Lower leg skin (tissue), 4 donors: ENCODE data around the gene FAM156B. TPM values are rescaled to one million over a fixed set of nuclear protein-coding genes. Genes with fewer than 3 reads are reported as not detected.
A peak's percentile ranks its signal among the peaks of the same experiment; 100 is the strongest.
"Not testable (repeated sequence)": the region's sequence is repeated elsewhere in the genome, so short reads cannot be mapped to it uniquely, and the experiment has no call there.

ENCODE experiments used
- DNase-seq, 2 donors: peaks; one replicate each; pipeline ENCODE4 v3.0.0-alpha.2; 2019; ENCODE audit warnings: low spot score in 2 of 2
- H3K4me3 ChIP-seq: fragments of 200-600 bp; sonication (generic); 2 replicates; pipeline ENCODE4 v1.5.1; 2017; ENCODE audit warnings: mild to moderate bottlenecking, low read depth; ENCODE audit not compliant: poor library complexity, severe bottlenecking
- POLR2A ChIP-seq, 2 donors: fragments of 450-650 bp; IDR thresholded peaks; one replicate each; pipeline ENCODE4 v1.6.1; 2016 to 2017; ENCODE audit warnings: antibody characterized with exemption in 2 of 2, mild to moderate bottlenecking in 1 of 2, moderate library complexity in 1 of 2
- WGBS, 2 donors: methylation state at CpG; one replicate each; pipeline ENCODE4 v1.1.5; 2018; 5-methylcytosine and 5-hydroxymethylcytosine counted together
- intact Hi-C: fragments of 100-400 bp; cut with DNase I; formaldehyde crosslinking; loops from one replicate; pipeline ENCODE4 v1.15.0; 2023; ENCODE audit warnings: low total_unique reads
- total RNA-seq, 4 donors: library from RNA; depleted of rRNA; stranded (reverse); fragments of >200 nt; gene quantifications; one replicate each; pipeline ENCODE4 v1.1.0, GENCODE V29; 2016
- TF ChIP-seq, protein P1 (sequence below), 3 donors: fragments of 450-650 bp; IDR thresholded peaks; one replicate each; pipeline ENCODE4 v1.5.1; 2016; ENCODE audit warnings: antibody characterized with exemption in 3 of 3, mild to moderate bottlenecking in 3 of 3, moderate library complexity in 2 of 3

The FAM156B gene
- total RNA-seq, 4 donors from 2014 or later = 42.6 to 50.9 (median 44.6) TPM

GRCh38 chrX:52923781-52924241 is 26.7 kb downstream of the FAM156B start:
- WGBS, 2 donors = 34 to 43% methylated on average over 4 of the region's 4 CpGs
- intact Hi-C loops = no loop called here
- no peak for TF ChIP-seq POLR2A (IDR thresholded peaks at IDR 0.05)
- TF ChIP-seq, protein P1, sequence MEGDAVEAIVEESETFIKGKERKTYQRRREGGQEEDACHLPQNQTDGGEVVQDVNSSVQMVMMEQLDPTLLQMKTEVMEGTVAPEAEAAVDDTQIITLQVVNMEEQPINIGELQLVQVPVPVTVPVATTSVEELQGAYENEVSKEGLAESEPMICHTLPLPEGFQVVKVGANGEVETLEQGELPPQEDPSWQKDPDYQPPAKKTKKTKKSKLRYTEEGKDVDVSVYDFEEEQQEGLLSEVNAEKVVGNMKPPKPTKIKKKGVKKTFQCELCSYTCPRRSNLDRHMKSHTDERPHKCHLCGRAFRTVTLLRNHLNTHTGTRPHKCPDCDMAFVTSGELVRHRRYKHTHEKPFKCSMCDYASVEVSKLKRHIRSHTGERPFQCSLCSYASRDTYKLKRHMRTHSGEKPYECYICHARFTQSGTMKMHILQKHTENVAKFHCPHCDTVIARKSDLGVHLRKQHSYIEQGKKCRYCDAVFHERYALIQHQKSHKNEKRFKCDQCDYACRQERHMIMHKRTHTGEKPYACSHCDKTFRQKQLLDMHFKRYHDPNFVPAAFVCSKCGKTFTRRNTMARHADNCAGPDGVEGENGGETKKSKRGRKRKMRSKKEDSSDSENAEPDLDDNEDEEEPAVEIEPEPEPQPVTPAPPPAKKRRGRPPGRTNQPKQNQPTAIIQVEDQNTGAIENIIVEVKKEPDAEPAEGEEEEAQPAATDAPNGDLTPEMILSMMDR (IDR thresholded peaks at IDR 0.05) = no peak
- peak in 1 of 2 donors; percentile 71 for DNase-seq
- H3K4me3 ChIP-seq = no peak overlapping the region

DNA sequence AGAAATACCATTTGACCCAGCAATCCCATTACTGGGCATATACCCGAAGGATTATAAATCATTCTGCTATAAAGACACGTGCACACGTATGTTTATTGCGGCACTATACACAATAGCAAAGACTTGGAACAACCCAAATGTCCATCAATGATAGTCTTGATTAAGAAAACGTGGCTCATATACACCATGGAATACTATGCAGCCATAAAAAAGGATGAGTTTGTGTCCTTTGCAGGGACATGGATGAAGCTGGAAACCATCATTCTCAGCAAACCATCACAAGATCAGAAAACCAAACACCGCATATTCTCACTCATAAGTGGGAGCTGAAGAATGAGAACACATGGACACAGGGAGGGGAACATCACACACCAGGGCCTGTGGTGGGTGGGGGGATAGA is 33.1 kb downstream of the FAM156B start:
- intact Hi-C loops, H3K4me3 ChIP-seq, DNase-seq: not testable (repeated sequence)
- 80 to 90% methylated on average over 6 of the region's 6 CpGs for WGBS, 2 donors

GRCh38 chrX:52933213-52933612 is 36.1 kb downstream of the FAM156B start:
- H3K4me3 ChIP-seq = no peak overlapping the region
- no peak for DNase-seq
- intact Hi-C loops = no loop called here
- WGBS, 2 donors = 83 to 100% methylated on average over 2 of the region's 2 CpGs
- no peak for TF ChIP-seq POLR2A (IDR thresholded peaks at IDR 0.05)
- TF ChIP-seq, protein P1 (IDR thresholded peaks at IDR 0.05) = no peak

DNA sequence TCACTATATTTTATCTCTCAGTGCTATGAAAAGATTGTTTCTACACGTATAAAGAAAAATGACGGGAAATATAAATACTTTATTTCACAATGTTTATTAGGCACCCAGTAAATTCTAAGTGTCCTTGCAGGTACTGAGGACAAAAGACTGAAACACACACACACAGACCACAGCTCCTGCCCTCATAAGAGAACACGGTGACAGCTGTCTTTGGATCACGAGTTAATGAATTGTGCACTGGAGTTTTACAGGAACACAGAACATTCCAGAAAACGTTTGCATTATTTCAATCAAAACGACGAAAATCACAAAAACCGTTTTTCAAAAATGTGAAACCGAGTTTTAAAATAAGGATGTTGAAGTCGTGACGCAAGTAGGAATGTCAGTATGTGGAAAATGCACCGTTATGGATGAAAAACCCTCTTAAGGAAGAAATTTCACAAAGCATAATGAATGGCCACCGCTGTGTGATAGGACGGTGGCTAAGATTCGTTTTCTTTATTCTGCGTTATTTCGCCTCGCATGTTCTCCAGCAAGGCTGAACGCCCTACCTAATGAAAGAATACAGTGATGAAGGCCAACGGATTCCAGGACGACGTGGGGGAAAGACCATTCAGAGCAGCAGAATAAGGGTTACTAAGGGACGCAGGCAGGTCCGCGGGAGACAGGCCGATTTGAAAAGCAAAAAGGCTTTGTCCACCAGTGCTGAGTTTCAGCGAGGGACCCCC is 37.0 kb downstream of the FAM156B start:
- no peak for DNase-seq
- TF ChIP-seq POLR2A (IDR thresholded peaks at IDR 0.05) = no peak
- TF ChIP-seq, protein P1 (IDR thresholded peaks at IDR 0.05) = no peak
- intact Hi-C loops = no loop called here
- 4 to 6% methylated on average over 27 of the region's 27 CpGs for WGBS, 2 donors
- H3K4me3 ChIP-seq = peak overlapping the region; percentile 9

- 0 to 1% methylated on average over 21 to 53 of the region's 61 CpGs for WGBS, 2 donors
Measured at GRCh38 chrX:52934704-52935469, 37.8 kb downstream of the FAM156B start.

GRCh38 chrX:52935470-52935784 is 38.3 kb downstream of the FAM156B start:
- H3K4me3 ChIP-seq = peak overlapping the region; percentile 43
- WGBS, 2 donors = 4 to 8% methylated on average over 8 to 10 of the region's 10 CpGs
- intact Hi-C loops, DNase-seq: not testable (repeated sequence)

More at GRCh38 chrX:52934704-52935469, 37.8 kb downstream of the FAM156B start:
- peak; percentile 89 to 99 for DNase-seq
- TF ChIP-seq, protein P1 (IDR thresholded peaks at IDR 0.05) = peak in 1 of 3 donors; percentile 73
- TF ChIP-seq POLR2A (IDR thresholded peaks at IDR 0.05) = no peak
- peak overlapping the region; percentile 43 for H3K4me3 ChIP-seq
- intact Hi-C loops = no loop called here

DNA sequence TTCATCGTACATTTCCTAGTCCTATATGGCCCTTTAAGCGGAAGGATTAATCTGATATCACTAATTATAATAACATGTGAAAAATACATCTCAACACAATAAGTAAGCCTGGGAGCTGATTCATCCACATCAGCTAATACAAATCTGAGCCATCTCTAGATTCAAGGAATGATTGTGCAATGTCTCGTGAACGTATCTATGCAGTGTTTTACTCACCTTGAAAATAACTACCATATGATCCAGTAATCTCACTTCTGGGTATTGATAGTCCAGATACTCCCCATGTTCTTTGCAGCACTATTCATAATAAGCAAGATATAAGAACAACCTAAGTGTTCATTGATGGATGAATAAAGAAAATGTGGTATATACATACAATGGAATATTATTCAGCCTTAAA is 43.6 kb downstream of the FAM156B start:
- DNase-seq, H3K4me3 ChIP-seq, intact Hi-C loops: not testable (repeated sequence)
- no CpG with 5 or more reads among the region's 4 CpGs for WGBS, 2 donors

- H3K4me3 ChIP-seq, DNase-seq, intact Hi-C loops: not testable (repeated sequence)
- WGBS, 2 donors = no CpG with 5 or more reads among the region's 10 CpGs
Measured at GRCh38 chrX:52941728-52942127, 44.6 kb downstream of the FAM156B start.

DNA sequence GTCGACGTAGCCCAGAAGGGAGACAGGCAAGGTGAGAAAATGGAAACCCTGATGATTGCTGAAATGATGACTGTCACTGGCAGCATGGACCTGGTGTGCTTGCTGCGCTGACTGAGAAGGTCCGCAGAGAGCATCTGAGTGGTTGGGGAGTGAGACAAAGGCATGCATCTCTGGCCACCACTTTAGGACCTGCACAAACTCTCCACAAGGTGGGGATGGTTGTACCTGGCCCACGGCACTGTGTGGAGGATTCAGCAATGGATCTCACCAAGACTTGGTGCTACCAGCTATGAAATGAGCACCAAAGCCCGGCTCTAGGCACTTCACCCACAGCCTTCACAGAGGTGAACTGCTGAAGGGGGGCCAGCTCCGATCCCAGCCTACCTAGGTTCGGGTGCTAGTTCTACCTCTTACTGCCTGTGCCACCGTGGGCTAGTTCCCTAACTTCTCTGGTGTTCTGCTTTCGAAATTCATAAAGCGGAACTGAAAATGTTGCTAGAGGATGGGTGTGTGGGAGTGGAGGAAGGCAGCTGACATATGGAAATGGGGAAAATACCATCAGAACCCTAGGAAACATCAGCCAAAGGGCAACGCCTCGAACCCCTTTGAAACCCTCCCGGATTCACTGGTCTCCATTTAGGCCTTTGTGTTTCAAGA is 48.8 kb downstream of the FAM156B start:
- DNase-seq, intact Hi-C loops, H3K4me3 ChIP-seq: not testable (repeated sequence)
- WGBS, 2 donors = no CpG with 5 or more reads among the region's 14 CpGs

- no CpG with 5 or more reads among the region's 16 CpGs for WGBS, 2 donors
- intact Hi-C loops, H3K4me3 ChIP-seq, DNase-seq: not testable (repeated sequence)
Measured at GRCh38 chrX:52947501-52947900, 50.4 kb downstream of the FAM156B start.
